Measurements from ENCODE around the gene MPPED2.

DNA sequence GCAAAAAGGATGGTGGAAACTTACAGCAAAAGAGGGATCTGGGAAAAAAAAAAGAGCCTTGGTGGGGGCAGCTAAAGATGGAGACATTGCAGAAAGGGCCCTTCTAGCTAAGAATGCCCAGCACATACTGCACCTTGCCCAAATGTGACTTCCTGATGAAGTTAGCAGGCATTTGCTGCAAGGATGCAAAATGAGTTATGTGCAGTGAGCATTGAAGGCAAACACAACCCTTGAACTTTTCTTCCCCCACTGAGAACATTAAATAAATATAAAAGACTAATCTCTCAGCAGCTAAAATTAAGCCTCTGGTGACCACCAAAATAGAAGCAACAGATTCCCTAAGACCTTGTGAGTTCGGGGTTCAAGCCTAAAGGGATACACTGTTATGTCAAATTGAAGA lies 133.3 kb downstream of the MPPED2 start:
- TF ChIP-seq CTCF (conservative IDR thresholded peaks at IDR 0.05 in 1 of 2, IDR thresholded peaks at IDR 0.05 in 1 of 2; ENCODE audit: extremely low read depth in 1 of 2, insufficient read depth in 1 of 2, low read depth in 1 of 2, low read length in 2 of 2) (no peak), EZH2 (IDR thresholded peaks at IDR 0.05; ENCODE audit: borderline replicate concordance, low read length) (no peak)

Measured in mammary epithelial cell (primary cell).